ENCODE data around the gene TIAM2. TPM values are rescaled to one million over a fixed set of nuclear protein-coding genes. Genes with fewer than 3 reads are reported as not detected.

Gene TIAM2
- total and polyA plus RNA-seq, 10 donors = 4.3 to 21.9 (median 12.9) TPM

- no peak overlapping the region for H3K27ac ChIP-seq
- H3K4me1 ChIP-seq = no peaks in the 10 kb centered on the region
- WGBS, 5 donors = 82 to 88% (median 86%) methylated on average over 9 of the region's 9 CpGs
- TF ChIP-seq POLR2AphosphoS5 (IDR thresholded peaks at IDR 0.05) (no peak), POLR2A (IDR thresholded peaks at IDR 0.05) (no peak), CTCF (IDR thresholded peaks at IDR 0.05 in 8 of 11, conservative IDR thresholded peaks at IDR 0.05 in 3 of 11) (no peak)
- no peaks in the 10 kb centered on the region for H3K27me3 ChIP-seq (replicated peaks in 1 of 7)
- no peaks in the 10 kb centered on the region for H3K36me3 ChIP-seq
- DNase-seq = no peak
- intact Hi-C loops (cut with DNase I; ENCODE audit: low total_unique reads) = no loop called here
- H3K4me3 ChIP-seq = no peak overlapping the region
- H3K9me3 ChIP-seq = no peaks in the 10 kb centered on the region
These were observed 50.7 kb downstream of the TIAM2 start for GRCh38 chr6:155045561-155046404.

GRCh38 chr6:155047523-155047922, 52.4 kb downstream of the TIAM2 start:
- Histone ChIP-seq H3K4me3 (no peak overlapping the region), H3K36me3 (no peaks in the 10 kb centered on the region), H3K27me3 (replicated peaks in 1 of 7) (no peaks in the 10 kb centered on the region), H3K9me3 (no peaks in the 10 kb centered on the region), H3K27ac (no peak overlapping the region), H3K4me1 (no peaks in the 10 kb centered on the region)
- WGBS, 5 donors = 70 to 91% (median 89%) methylated on average over 6 to 7 of the region's 7 CpGs
- TF ChIP-seq POLR2A (IDR thresholded peaks at IDR 0.05) (no peak), CTCF (IDR thresholded peaks at IDR 0.05 in 8 of 11, conservative IDR thresholded peaks at IDR 0.05 in 3 of 11) (no peak), POLR2AphosphoS5 (IDR thresholded peaks at IDR 0.05) (no peak)
- intact Hi-C loops (cut with DNase I; ENCODE audit: low total_unique reads) = no loop called here
- no peak for DNase-seq

- Histone ChIP-seq H3K27me3 (replicated peaks in 1 of 7) (no peaks in the 10 kb centered on the region), H3K4me1 (no peaks in the 10 kb centered on the region), H3K36me3 (no peaks in the 10 kb centered on the region), H3K9me3 (no peaks in the 10 kb centered on the region), H3K4me3 (no peak overlapping the region), H3K27ac (no peak overlapping the region)
- DNase-seq = no peak
- TF ChIP-seq POLR2A (IDR thresholded peaks at IDR 0.05) = no peak
- no peak for TF ChIP-seq POLR2AphosphoS5 (IDR thresholded peaks at IDR 0.05)
- no peak for TF ChIP-seq CTCF (IDR thresholded peaks at IDR 0.05 in 8 of 11, conservative IDR thresholded peaks at IDR 0.05 in 3 of 11)
- intact Hi-C loops (cut with DNase I; ENCODE audit: low total_unique reads) = no loop called here
- WGBS, 5 donors = 64 to 67% (median 66%) methylated on average over 5 of the region's 5 CpGs
These were observed 55.2 kb downstream of the TIAM2 start for GRCh38 chr6:155050311-155050710.

DNA sequence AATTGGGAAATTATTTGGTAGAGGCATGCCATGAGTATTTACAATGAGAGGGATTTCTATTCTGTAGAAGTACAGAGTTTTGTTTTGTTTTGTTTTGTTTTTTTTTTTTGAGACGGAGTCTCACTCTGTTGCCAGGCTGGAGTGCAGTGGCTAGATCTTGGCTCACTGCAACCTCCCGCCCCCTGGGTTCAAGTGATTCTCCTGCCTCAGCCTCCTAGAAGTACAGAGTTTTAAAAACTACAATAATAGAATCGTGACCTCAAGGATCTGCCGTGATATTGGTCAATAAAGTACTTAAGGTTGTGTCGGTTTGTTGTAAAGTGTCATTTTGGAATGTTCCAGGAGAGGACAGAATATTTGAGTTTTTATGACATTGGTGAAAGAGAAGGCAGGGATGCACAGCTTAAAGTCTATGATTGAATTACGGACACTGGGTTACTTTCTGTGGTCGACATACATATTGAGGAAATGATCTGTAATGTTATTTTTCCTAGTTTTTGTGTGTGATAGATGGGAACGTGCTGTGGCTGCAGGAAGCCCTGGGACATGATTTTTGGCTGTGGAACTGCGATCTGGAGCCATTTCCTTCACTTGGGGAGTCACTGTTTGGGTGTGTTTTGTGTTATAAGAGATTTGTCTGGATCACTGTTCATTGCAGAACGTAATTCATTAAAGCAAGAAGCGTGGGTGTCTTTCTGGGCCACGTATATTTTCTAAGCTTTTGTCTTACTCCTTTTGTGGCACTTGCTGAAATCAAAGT, 59.6 kb downstream of the TIAM2 start:
- no peak for DNase-seq
- Histone ChIP-seq H3K36me3 (no peaks in the 10 kb centered on the region), H3K9me3 (no peaks in the 10 kb centered on the region), H3K4me1 (no peaks in the 10 kb centered on the region), H3K4me3 (no peak overlapping the region), H3K27me3 (replicated peaks in 1 of 7) (no peaks in the 10 kb centered on the region), H3K27ac (no peak overlapping the region)
- 56 to 77% (median 70%) methylated on average over 12 of the region's 12 CpGs for WGBS, 5 donors
- intact Hi-C loops (cut with DNase I; ENCODE audit: low total_unique reads) = no loop called here
- TF ChIP-seq CTCF (IDR thresholded peaks at IDR 0.05 in 8 of 11, conservative IDR thresholded peaks at IDR 0.05 in 3 of 11) = no peak
- no peak for TF ChIP-seq POLR2A (IDR thresholded peaks at IDR 0.05)

Measured in spleen (tissue), 11 donors.